HCT116 (cell line): Measurements from ENCODE around the gene CMTM8.

Experiments
- CEBPB ChIP-seq: IDR thresholded peaks from 2 replicates; pipeline ENCODE4 v1.6.1; 2012; ENCODE audit warnings: low read depth
- CTCF ChIP-seq, 3 experiments: fragments of 200-600 bp in 1 of 3; sonication (generic) in 1 of 3; IDR thresholded peaks in 2 of 3; conservative IDR thresholded peaks in 1 of 3; 2 replicates each; pipeline ENCODE4 v1.5.1; 2012 to 2017; ENCODE audit warnings: low read depth in 2 of 3, low read length in 2 of 3, antibody characterized with exemption in 1 of 3, borderline replicate concordance in 1 of 3, control low read depth in 1 of 3, mild to moderate bottlenecking in 1 of 3, mixed read lengths in 1 of 3, mixed run types in 1 of 3, moderate library complexity in 1 of 3; ENCODE audit not compliant: insufficient read depth in 1 of 3
- EGR1 ChIP-seq: IDR thresholded peaks from 2 replicates; pipeline ENCODE4 v1.6.1; 2012; ENCODE audit warnings: low read depth
- ELF1 ChIP-seq: IDR thresholded peaks from 2 replicates; pipeline ENCODE4 v1.6.1; 2012; ENCODE audit warnings: low read depth, borderline replicate concordance
- FOSL1 ChIP-seq: IDR thresholded peaks from 2 replicates; pipeline ENCODE4 v1.6.1; 2012; ENCODE audit warnings: low read depth
- MAX ChIP-seq: IDR thresholded peaks from 2 replicates; pipeline ENCODE4 v1.6.1; 2012
- POLR2A ChIP-seq: IDR thresholded peaks from 2 replicates; pipeline ENCODE4 v1.7.0; 2011; ENCODE audit warnings: borderline replicate concordance; ENCODE audit not compliant: insufficient read depth, insufficient read length; ENCODE audit errors: extremely low read depth
- POLR2AphosphoS5 ChIP-seq: IDR thresholded peaks from 2 replicates; pipeline ENCODE4 v1.6.1; 2011; ENCODE audit warnings: mild to moderate bottlenecking, low read depth, low read length, moderate library complexity
- YY1 ChIP-seq: IDR thresholded peaks from 2 replicates; pipeline ENCODE4 v1.6.1; 2011; ENCODE audit warnings: low read length, low read depth, moderate library complexity, mild to moderate bottlenecking; ENCODE audit not compliant: insufficient replicate concordance; ENCODE audit errors: extremely low read depth
- ZNF274 ChIP-seq: fragments of 200-500 bp; sonication (Bioruptor generic); IDR thresholded peaks from 2 replicates; pipeline ENCODE4 v1.6.1; 2014; ENCODE audit warnings: mild to moderate bottlenecking, low read depth, low read length, inconsistent platforms
- TF ChIP-seq, protein P1 (sequence below): IDR thresholded peaks from 2 replicates; pipeline ENCODE4 v1.6.1; 2012; ENCODE audit warnings: low read depth

DNA sequence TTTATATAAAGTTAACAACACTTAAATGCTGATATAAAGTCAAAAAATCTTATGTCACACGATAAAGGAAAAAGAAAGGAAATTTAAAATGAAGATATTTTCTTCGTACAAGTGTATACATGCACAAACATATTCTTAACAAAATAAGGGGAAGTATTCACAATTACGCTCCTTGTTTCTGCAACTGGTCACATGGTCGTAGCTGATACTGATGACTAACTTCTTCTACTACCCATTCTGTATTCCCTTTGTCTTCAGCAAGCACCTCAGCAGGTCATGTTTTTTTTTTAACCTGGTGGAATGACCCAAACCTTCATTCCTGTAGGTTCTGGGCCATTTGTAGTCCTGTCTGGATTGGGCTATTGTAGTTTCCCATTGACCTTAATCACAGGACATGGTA lies 30.0 kb upstream of the CMTM8 start:
- TF ChIP-seq CTCF (IDR thresholded peaks at IDR 0.05 in 2 of 3, conservative IDR thresholded peaks at IDR 0.05 in 1 of 3; ENCODE audit: borderline replicate concordance in 1 of 3, insufficient read depth in 1 of 3, low read depth in 2 of 3, low read length in 2 of 3): no peak
- TF ChIP-seq YY1: no peak
- TF ChIP-seq, protein P1, sequence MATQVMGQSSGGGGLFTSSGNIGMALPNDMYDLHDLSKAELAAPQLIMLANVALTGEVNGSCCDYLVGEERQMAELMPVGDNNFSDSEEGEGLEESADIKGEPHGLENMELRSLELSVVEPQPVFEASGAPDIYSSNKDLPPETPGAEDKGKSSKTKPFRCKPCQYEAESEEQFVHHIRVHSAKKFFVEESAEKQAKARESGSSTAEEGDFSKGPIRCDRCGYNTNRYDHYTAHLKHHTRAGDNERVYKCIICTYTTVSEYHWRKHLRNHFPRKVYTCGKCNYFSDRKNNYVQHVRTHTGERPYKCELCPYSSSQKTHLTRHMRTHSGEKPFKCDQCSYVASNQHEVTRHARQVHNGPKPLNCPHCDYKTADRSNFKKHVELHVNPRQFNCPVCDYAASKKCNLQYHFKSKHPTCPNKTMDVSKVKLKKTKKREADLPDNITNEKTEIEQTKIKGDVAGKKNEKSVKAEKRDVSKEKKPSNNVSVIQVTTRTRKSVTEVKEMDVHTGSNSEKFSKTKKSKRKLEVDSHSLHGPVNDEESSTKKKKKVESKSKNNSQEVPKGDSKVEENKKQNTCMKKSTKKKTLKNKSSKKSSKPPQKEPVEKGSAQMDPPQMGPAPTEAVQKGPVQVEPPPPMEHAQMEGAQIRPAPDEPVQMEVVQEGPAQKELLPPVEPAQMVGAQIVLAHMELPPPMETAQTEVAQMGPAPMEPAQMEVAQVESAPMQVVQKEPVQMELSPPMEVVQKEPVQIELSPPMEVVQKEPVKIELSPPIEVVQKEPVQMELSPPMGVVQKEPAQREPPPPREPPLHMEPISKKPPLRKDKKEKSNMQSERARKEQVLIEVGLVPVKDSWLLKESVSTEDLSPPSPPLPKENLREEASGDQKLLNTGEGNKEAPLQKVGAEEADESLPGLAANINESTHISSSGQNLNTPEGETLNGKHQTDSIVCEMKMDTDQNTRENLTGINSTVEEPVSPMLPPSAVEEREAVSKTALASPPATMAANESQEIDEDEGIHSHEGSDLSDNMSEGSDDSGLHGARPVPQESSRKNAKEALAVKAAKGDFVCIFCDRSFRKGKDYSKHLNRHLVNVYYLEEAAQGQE: no peak
- no peak for TF ChIP-seq POLR2A
- no peak for TF ChIP-seq ZNF274
- TF ChIP-seq CEBPB: no peak
- no peak for TF ChIP-seq MAX
- TF ChIP-seq POLR2AphosphoS5: no peak
- no peak for TF ChIP-seq ELF1
- TF ChIP-seq FOSL1: no peak
- TF ChIP-seq EGR1: no peak
